ENCODE data around the gene KRT83. TPM values are rescaled to one million over a fixed set of nuclear protein-coding genes. Genes with fewer than 3 reads are reported as not detected.

The KRT83 gene
- total and polyA plus RNA-seq, 2 donors (not counting 1 experiment from before 2014, with no cell fraction given), result not detected

- Histone ChIP-seq H3K4me2 (replicated peaks; ENCODE audit: low read depth, low read length, poor library complexity, severe bottlenecking) (no peak overlapping the region), H3K9ac (ENCODE audit: low read length) (no peak overlapping the region), H3K9me3 (ENCODE audit: control extremely low read depth in 1 of 3, control insufficient read depth in 2 of 3, insufficient read depth in 1 of 3, low read length in 2 of 3) (peaks cover 0 to 8% (median 0%) of the 10 kb centered on the region in 3 donors), H4K20me1 (ENCODE audit: control insufficient read depth, insufficient read depth, low read length, poor library complexity, severe bottlenecking) (no peaks in the 10 kb centered on the region), H3K79me2 (ENCODE audit: control insufficient read depth, insufficient read depth, low read length) (no peaks in the 10 kb centered on the region), H3K27me3 (replicated peaks in 1 of 4; ENCODE audit: control extremely low read depth in 1 of 4, control insufficient read depth in 3 of 4, insufficient read depth in 4 of 4, low read length in 3 of 4) (peaks cover 0 to 6% (median 1%) of the 10 kb centered on the region in 4 experiments), H3K4me3 (ENCODE audit: control extremely low read depth in 1 of 5, extremely low read depth in 1 of 5, insufficient read depth in 1 of 5, low read depth in 2 of 5, low read length in 4 of 5) (no peak overlapping the region), H2AFZ (ENCODE audit: insufficient read depth, low read depth, low read length, poor library complexity, severe bottlenecking) (no peak overlapping the region), H3K4me1 (ENCODE audit: control insufficient read depth in 2 of 2, insufficient read depth in 2 of 2, low read length in 2 of 2) (peaks cover 0 to 1% of the 10 kb centered on the region in 2 donors), H3K27ac (ENCODE audit: low read length in 2 of 2) (no peak overlapping the region), H3K36me3 (replicated peaks in 1 of 2; ENCODE audit: control extremely low read depth in 1 of 2, control insufficient read depth in 1 of 2, extremely low read depth in 1 of 2, insufficient read depth in 2 of 2, low read length in 1 of 2) (no peaks in the 10 kb centered on the region)
- TF ChIP-seq CTCF (IDR thresholded peaks at IDR 0.05) (no peak), EZH2 (IDR thresholded peaks at IDR 0.05; ENCODE audit: borderline replicate concordance, insufficient read depth, low read depth, low read length, poor library complexity, severe bottlenecking) (no peak)
- ChIA-PET CTCF (no interaction called here), POLR2A (no interaction called here)
- whole genome bisulfite sequencing (ENCODE audit: insufficient coverage), result no CpG with 5 or more reads among the region's 1 CpG
- intact Hi-C loops (cut with micrococcal nuclease), result no loop called here
- H3K4me1 Mint-ChIP-seq, result peaks cover 1% of the 10 kb centered on the region
- H3K9me3 Mint-ChIP-seq (ENCODE audit: insufficient read depth), result peaks cover 4% of the 10 kb centered on the region
- ATAC-seq (ENCODE audit: low read depth) (no peak), DNase-seq (no peak)
- peaks cover 11% of the 10 kb centered on the region for H3K27me3 Mint-ChIP-seq
- no peak overlapping the region for H3K4me3 Mint-ChIP-seq
- H3K27ac Mint-ChIP-seq, result no peak overlapping the region
Observed at GRCh38 chr12:52332381-52332780, 11.2 kb upstream of the KRT83 start.

GRCh38 chr12:52331833-52332232, 10.6 kb upstream of the KRT83 start:
- peaks cover 0 to 6% (median 1%) of the 10 kb centered on the region in 4 experiments for H3K27me3 ChIP-seq (replicated peaks in 1 of 4; ENCODE audit: control extremely low read depth in 1 of 4, control insufficient read depth in 3 of 4, insufficient read depth in 4 of 4, low read length in 3 of 4)
- H3K9me3 ChIP-seq (ENCODE audit: control extremely low read depth in 1 of 3, control insufficient read depth in 2 of 3, insufficient read depth in 1 of 3, low read length in 2 of 3), result peaks cover 0 to 8% (median 0%) of the 10 kb centered on the region in 3 donors
- H3K4me3 ChIP-seq (ENCODE audit: control extremely low read depth in 1 of 5, extremely low read depth in 1 of 5, insufficient read depth in 1 of 5, low read depth in 2 of 5, low read length in 4 of 5), result no peak overlapping the region
- Mint-ChIP-seq H3K9me3 (ENCODE audit: insufficient read depth) (peaks cover 4% of the 10 kb centered on the region), H3K4me3 (no peak overlapping the region), H3K27me3 (peaks cover 13% of the 10 kb centered on the region), H3K4me1 (peaks cover 4% of the 10 kb centered on the region), H3K27ac (no peak overlapping the region)
- CTCF ChIA-PET, result no interaction called here
- no peak for ATAC-seq (ENCODE audit: low read depth)
- no peak overlapping the region for H3K4me2 ChIP-seq (replicated peaks; ENCODE audit: low read depth, low read length, poor library complexity, severe bottlenecking)
- intact Hi-C loops (cut with micrococcal nuclease), result no loop called here
- H3K36me3 ChIP-seq (replicated peaks in 1 of 2; ENCODE audit: control extremely low read depth in 1 of 2, control insufficient read depth in 1 of 2, extremely low read depth in 1 of 2, insufficient read depth in 2 of 2, low read length in 1 of 2), result no peaks in the 10 kb centered on the region
- no peaks in the 10 kb centered on the region for H4K20me1 ChIP-seq (ENCODE audit: control insufficient read depth, insufficient read depth, low read length, poor library complexity, severe bottlenecking)
- peaks cover 0 to 3% of the 10 kb centered on the region in 2 donors for H3K4me1 ChIP-seq (ENCODE audit: control insufficient read depth in 2 of 2, insufficient read depth in 2 of 2, low read length in 2 of 2)
- WGBS (ENCODE audit: insufficient coverage), result 87% methylated on average over 3 of the region's 3 CpGs
- H3K9ac ChIP-seq (ENCODE audit: low read length), result no peak overlapping the region
- no peak overlapping the region for H3K27ac ChIP-seq (ENCODE audit: low read length in 2 of 2)
- POLR2A ChIA-PET, result no interaction called here
- no peak overlapping the region for H2AFZ ChIP-seq (ENCODE audit: insufficient read depth, low read depth, low read length, poor library complexity, severe bottlenecking)
- TF ChIP-seq EZH2 (IDR thresholded peaks at IDR 0.05; ENCODE audit: borderline replicate concordance, insufficient read depth, low read depth, low read length, poor library complexity, severe bottlenecking) (no peak), CTCF (IDR thresholded peaks at IDR 0.05) (no peak)
- DNase-seq, result no peak
- no peaks in the 10 kb centered on the region for H3K79me2 ChIP-seq (ENCODE audit: control insufficient read depth, insufficient read depth, low read length)
